Right lobe of liver (tissue), 6 donors: Measurements from ENCODE around the gene OLFM3. TPM values are rescaled to one million over a fixed set of nuclear protein-coding genes. Genes with fewer than 3 reads are reported as not detected.

Source experiments
- ATAC-seq, 4 donors: fragments of 200-7000 bp; cut with Tn5 transposase; one replicate each; pipeline ENCODE4 v1.9.1; 2020; ENCODE audit warnings: mild to moderate bottlenecking in 4 of 4, moderate library complexity in 4 of 4
- DNase-seq, 3 donors: peaks; one replicate each; pipeline ENCODE4 v3.0.0-alpha.2; 2020
- H3K27ac ChIP-seq, 3 donors: fragments of 200-600 bp; one replicate each; pipeline ENCODE4 v1.8.0; 2022
- H3K27me3 ChIP-seq, 2 donors: fragments of 200-600 bp; one replicate each; pipeline ENCODE4 v1.8.0; 2022
- H3K36me3 ChIP-seq, 4 donors: fragments of 200-600 bp; sonication (generic) in 1 of 4; one replicate each; pipeline versions ENCODE4 v1.5.1 to v1.8.0; 2017 to 2022; ENCODE audit warnings: control low read depth in 1 of 4
- H3K4me1 ChIP-seq, 4 donors: fragments of 200-600 bp; sonication (generic) in 1 of 4; one replicate each; pipeline versions ENCODE4 v1.5.1 to v1.8.0; 2017 to 2022; ENCODE audit warnings: control low read depth in 1 of 4
- H3K4me3 ChIP-seq, 3 donors: fragments of 200-600 bp; one replicate each; pipeline ENCODE4 v1.8.0; 2022
- H3K9me3 ChIP-seq, 4 donors: fragments of 200-600 bp; sonication (generic) in 1 of 4; one replicate each; pipeline versions ENCODE4 v1.5.1 to v1.8.0; 2017 to 2022; ENCODE audit warnings: control low read depth in 1 of 4
- POLR2A ChIP-seq: fragments of 450-650 bp; IDR thresholded peaks from one replicate; pipeline ENCODE4 v1.6.1; 2017; ENCODE audit warnings: antibody characterized with exemption, mild to moderate bottlenecking
- WGBS: methylation state at CpG from one replicate; pipeline ENCODE4 v1.1.6; 2018; ENCODE audit warnings: low coverage, low lambda C conversion rate; ENCODE audit not compliant: insufficient coverage; ENCODE audit errors: missing lambda C conversion rate; 5-methylcytosine and 5-hydroxymethylcytosine counted together
- intact Hi-C, 2 donors: fragments of 100-400 bp; cut with DNase I; formaldehyde crosslinking; loops; one replicate each; pipeline versions ENCODE4 v1.11.2 to v1.14.1; 2022
- long read RNA-seq: library from polyadenylated mRNA; unstranded; transcript quantifications from one replicate; pipeline ENCODE4 v2.0.0, GENCODE V29; 2019
- total RNA-seq, 6 experiments: library from RNA; depleted of rRNA in 2 of 6; stranded (reverse); fragments of >200 nt in 2 of 6; fragmentation: NEBNext Ultra II Directional in 3 of 6; extraction: Animal tissue kit (Norgen Biotek cat#: 25700) in 3 of 6; gene quantifications; one replicate each; pipeline versions ENCODE4 v1.1.0 to v1.2.4, GENCODE V29; 2016 to 2023
- TF ChIP-seq, protein P1 (sequence below), 4 donors: fragments of 200-600 bp in 3 of 4; fragments of 450-650 bp in 1 of 4; IDR thresholded peaks; one replicate each; pipeline versions ENCODE4 v1.5.1 to v1.8.0; 2016 to 2022; ENCODE audit warnings: antibody characterized with exemption in 4 of 4, mild to moderate bottlenecking in 2 of 4
- donor health status: DM: no; HTN: yes; CAD: no.
- donor health status: DM: no; HTN: no; CAD: no.
- donor health status: DM: no; HTN: no; CAD: no.
- donor health status: DM: no; HTN: yes; CAD: no.
- donor health status: DM: no; HTN: yes; CAD: no.

The OLFM3 gene
- total RNA-seq: not detected
- long read RNA-seq: 0 reads

DNA sequence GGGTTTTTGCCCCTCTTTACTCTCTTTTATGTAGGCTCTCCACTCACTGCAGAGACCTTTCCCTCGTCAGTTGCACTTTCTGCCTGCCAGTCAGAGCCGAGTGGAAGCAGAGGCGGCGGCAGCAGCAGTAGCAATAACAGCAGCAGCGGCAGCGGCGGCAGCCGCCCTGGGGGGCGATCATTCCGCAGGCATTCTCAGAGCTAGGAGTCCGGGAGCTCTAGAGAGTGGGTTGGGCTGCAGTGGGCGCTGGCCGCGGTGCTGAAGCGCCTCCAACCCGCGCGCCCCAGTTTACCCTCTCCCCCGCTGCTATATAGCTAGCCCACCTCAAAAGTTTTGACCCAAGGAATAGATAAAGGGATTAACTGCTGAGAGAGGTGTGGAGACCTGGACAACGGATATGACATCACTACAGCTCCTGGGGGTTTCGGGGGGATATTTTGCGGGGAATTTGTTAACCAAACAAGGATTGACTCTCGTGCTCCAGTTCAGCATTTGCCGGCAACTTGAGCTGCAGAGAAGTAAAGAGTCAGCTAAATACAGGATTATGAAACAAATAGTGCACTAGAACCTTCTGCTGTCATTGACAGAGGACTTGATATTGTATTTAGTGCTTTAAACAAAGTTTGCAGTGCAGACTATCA lies at the start of gene OLFM3:
Gene OLFM3 (minus strand): TSS at position 102 of the 641 bp plus-strand sequence.
- intact Hi-C loops: no loop called here
- Histone ChIP-seq H3K27ac (no peak within 1 kb of the TSS), H3K27me3 (no peaks in the 10 kb centered on the region), H3K4me3 (no peak within 1 kb of the TSS), H3K9me3 (no peaks in the 10 kb centered on the region), H3K4me1 (no peaks in the 10 kb centered on the region), H3K36me3 (no peaks in the 10 kb centered on the region)
- DNase-seq: peak in 1 of 3 donors; percentile 30
- TF ChIP-seq POLR2A: no peak
- TF ChIP-seq, protein P1, sequence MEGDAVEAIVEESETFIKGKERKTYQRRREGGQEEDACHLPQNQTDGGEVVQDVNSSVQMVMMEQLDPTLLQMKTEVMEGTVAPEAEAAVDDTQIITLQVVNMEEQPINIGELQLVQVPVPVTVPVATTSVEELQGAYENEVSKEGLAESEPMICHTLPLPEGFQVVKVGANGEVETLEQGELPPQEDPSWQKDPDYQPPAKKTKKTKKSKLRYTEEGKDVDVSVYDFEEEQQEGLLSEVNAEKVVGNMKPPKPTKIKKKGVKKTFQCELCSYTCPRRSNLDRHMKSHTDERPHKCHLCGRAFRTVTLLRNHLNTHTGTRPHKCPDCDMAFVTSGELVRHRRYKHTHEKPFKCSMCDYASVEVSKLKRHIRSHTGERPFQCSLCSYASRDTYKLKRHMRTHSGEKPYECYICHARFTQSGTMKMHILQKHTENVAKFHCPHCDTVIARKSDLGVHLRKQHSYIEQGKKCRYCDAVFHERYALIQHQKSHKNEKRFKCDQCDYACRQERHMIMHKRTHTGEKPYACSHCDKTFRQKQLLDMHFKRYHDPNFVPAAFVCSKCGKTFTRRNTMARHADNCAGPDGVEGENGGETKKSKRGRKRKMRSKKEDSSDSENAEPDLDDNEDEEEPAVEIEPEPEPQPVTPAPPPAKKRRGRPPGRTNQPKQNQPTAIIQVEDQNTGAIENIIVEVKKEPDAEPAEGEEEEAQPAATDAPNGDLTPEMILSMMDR (IDR thresholded peaks at IDR 0.05): no peak
- peak; percentile 18 to 48 (median 40) for ATAC-seq
- WGBS: 4% methylated on average over 22 of the region's 24 CpGs

DNA sequence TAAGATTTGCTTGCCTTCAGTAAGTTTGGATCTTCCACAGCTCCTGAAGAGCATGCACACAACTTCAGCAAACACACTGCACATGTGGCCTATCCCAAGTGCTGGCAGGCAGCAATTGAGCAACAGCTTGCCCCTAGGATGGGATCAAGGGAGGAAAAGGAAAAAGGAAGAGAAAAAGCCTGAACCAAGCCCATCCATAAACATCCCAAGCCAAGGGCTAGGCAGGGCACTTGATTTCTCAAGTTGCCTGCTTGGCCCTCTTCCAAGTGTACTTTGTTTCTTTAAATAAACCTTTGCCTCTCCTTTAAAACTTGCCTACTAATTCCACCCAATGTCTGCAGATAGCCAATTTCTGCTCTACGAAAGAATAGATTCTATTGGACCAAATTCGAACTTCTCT lies 49.0 kb upstream of the OLFM3 start:
- H3K27ac ChIP-seq: no peak overlapping the region
- no peaks in the 10 kb centered on the region for H3K27me3 ChIP-seq
- no peak for DNase-seq
- TF ChIP-seq, protein P1 (IDR thresholded peaks at IDR 0.05): no peak
- no peak for TF ChIP-seq POLR2A
- no peak for ATAC-seq
- no peak overlapping the region for H3K4me3 ChIP-seq
- no peaks in the 10 kb centered on the region for H3K36me3 ChIP-seq
- no peaks in the 10 kb centered on the region for H3K4me1 ChIP-seq
- no peaks in the 10 kb centered on the region for H3K9me3 ChIP-seq
- 66% methylated on average over 2 of the region's 2 CpGs for WGBS
- intact Hi-C loops: no loop called here

DNA sequence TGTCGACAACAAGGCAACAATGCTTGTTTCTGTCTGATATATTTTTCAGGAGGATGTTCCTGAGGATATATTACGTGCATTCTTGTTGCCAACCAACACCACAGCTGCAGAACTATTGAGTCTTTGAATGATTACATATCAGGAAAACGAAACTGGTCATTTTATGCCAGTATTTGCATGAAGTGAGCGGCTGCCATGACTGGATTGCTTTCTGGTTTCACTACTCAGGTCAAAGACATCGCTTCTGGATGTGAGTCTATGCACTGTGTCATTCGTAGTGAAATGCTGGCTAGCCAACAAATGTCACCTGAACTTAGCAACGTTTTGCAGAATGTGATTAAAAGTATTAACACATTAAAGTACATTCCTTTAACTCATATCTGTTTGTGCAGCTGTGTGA lies 35.8 kb upstream of the OLFM3 start:
- no peak for DNase-seq
- intact Hi-C loops: no loop called here
- Histone ChIP-seq H3K27me3 (no peaks in the 10 kb centered on the region), H3K4me3 (no peak overlapping the region), H3K4me1 (no peaks in the 10 kb centered on the region), H3K36me3 (no peaks in the 10 kb centered on the region), H3K27ac (no peak overlapping the region), H3K9me3 (no peaks in the 10 kb centered on the region)
- ATAC-seq: no peak
- TF ChIP-seq POLR2A: no peak
- TF ChIP-seq, protein P1 (IDR thresholded peaks at IDR 0.05): no peak
- WGBS: 42% methylated on average over 7 of the region's 7 CpGs

DNA sequence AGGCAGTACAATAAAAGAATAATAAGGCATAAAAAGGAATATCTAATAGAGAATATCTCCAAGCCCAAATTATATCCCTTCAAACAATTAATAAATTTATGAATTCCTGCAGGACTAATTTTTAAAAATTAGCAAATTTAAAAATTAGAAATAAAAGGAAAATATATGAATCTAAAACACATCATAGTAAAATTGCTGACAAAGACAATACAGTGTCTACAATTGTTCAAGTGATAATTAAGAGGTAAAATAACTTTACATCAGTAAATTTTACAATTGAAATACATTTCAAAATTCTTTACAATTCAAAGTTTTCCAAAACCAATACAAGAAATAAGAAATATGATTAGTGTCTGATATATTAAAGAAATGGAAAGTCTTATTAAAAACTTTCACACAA lies 22.8 kb upstream of the OLFM3 start:
- H3K36me3 ChIP-seq: no peaks in the 10 kb centered on the region
- no peaks in the 10 kb centered on the region for H3K9me3 ChIP-seq
- ATAC-seq (no peak), DNase-seq (no peak)
- no peak for TF ChIP-seq POLR2A
- TF ChIP-seq, protein P1 (IDR thresholded peaks at IDR 0.05): no peak
- H3K4me1 ChIP-seq: no peaks in the 10 kb centered on the region
- no peak overlapping the region for H3K4me3 ChIP-seq
- no peak overlapping the region for H3K27ac ChIP-seq
- H3K27me3 ChIP-seq: no peaks in the 10 kb centered on the region
- intact Hi-C loops: no loop called here

DNA sequence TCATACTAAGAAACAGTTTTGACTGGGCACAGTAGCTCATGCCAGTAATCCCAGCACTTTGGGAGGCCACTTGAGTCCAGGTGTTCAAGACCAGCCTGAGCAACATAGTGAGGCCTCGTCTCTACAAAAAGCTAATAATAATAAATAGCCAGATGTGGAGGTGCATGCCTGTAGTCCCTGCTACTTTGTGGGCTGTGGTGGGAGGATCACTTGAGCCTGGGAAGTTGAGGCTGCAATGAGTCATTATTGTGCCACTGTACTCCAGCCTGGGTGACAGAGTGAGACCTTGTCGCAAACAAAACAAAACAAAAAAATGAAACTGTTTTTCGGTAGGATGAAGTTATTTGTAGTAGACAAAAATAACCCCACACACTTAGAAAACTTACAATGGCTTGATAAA lies 19.0 kb upstream of the OLFM3 start:
- H3K36me3 ChIP-seq: no peaks in the 10 kb centered on the region
- WGBS: 56% methylated on average over 3 of the region's 3 CpGs
- no peak for ATAC-seq

More for the DNA sequence above, 19.0 kb upstream of the OLFM3 start:
- no peak for DNase-seq
- Histone ChIP-seq H3K27me3 (no peaks in the 10 kb centered on the region), H3K4me1 (no peaks in the 10 kb centered on the region), H3K4me3 (no peak overlapping the region), H3K9me3 (no peaks in the 10 kb centered on the region), H3K27ac (no peak overlapping the region)
- intact Hi-C loops: no loop called here
- TF ChIP-seq POLR2A: no peak
- TF ChIP-seq, protein P1 (IDR thresholded peaks at IDR 0.05): no peak
